ENCODE measurements around the gene CALY.

GRCh38 chr10:133343558-133343957, 6.9 kb upstream of the CALY start:
- TF ChIP-seq CTCF (conservative IDR thresholded peaks at IDR 0.05 in 1 of 2, IDR thresholded peaks at IDR 0.05 in 1 of 2; ENCODE audit: extremely low read depth in 1 of 2, insufficient read depth in 1 of 2, low read depth in 1 of 2, low read length in 2 of 2) (no peak), EZH2 (IDR thresholded peaks at IDR 0.05; ENCODE audit: borderline replicate concordance, low read length) (no peak)
